Measurements from ENCODE around the gene DPYSL4. TPM values are rescaled to one million over a fixed set of nuclear protein-coding genes. Genes with fewer than 3 reads are reported as not detected.

The DPYSL4 gene
- polyA plus RNA-seq, 3 donors = 0.08 TPM; not detected in 2

GRCh38 chr10:132151951-132152505 is 34.7 kb upstream of the DPYSL4 start:
- no peaks in the 10 kb centered on the region for H3K4me1 ChIP-seq (ENCODE audit: control insufficient read depth in 1 of 2, insufficient read depth in 2 of 2, low read length in 2 of 2)
- no peaks in the 10 kb centered on the region for H4K20me1 ChIP-seq (ENCODE audit: insufficient read depth, low read length)
- no peak for DNase-seq
- Mint-ChIP-seq H3K27ac (no peak overlapping the region), H3K4me3 (no peak overlapping the region), H3K4me1 (no peaks in the 10 kb centered on the region), H3K27me3 (ENCODE audit: low read depth in 3 of 3) (peaks cover 0 to under 1% (median 0%) of the 10 kb centered on the region in 3 donors), H3K9me3 (no peaks in the 10 kb centered on the region), H3K36me3 (no peaks in the 10 kb centered on the region)
- intact Hi-C loops (cut with micrococcal nuclease) = no loop called here
- no peaks in the 10 kb centered on the region for H3K79me2 ChIP-seq (ENCODE audit: insufficient read depth, low read length)
- H3K4me2 ChIP-seq (replicated peaks; ENCODE audit: extremely low read depth, low read length, poor library complexity, severe bottlenecking) = no peak overlapping the region
- H2AFZ ChIP-seq (ENCODE audit: insufficient read depth, low read depth, low read length, poor library complexity, severe bottlenecking) = no peak overlapping the region
- no peaks in the 10 kb centered on the region for H3K36me3 ChIP-seq (replicated peaks in 1 of 2; ENCODE audit: control insufficient read depth in 1 of 2, insufficient read depth in 2 of 2, low read length in 2 of 2)
- no peak overlapping the region for H3K27ac ChIP-seq (ENCODE audit: low read depth in 1 of 2, low read length in 2 of 2)
- H3K9me3 ChIP-seq (replicated peaks in 1 of 2; ENCODE audit: control insufficient read depth in 1 of 2, insufficient read depth in 1 of 2, low read length in 2 of 2) = no peaks in the 10 kb centered on the region
- H3K4me3 ChIP-seq (replicated peaks in 1 of 3; ENCODE audit: low read depth in 2 of 3, low read length in 3 of 3) = no peak overlapping the region
- no peaks in the 10 kb centered on the region for H3K27me3 ChIP-seq (ENCODE audit: control insufficient read depth in 2 of 2, insufficient read depth in 2 of 2, low read length in 2 of 2)
- H3K9ac ChIP-seq (ENCODE audit: insufficient read depth, low read length, poor library complexity, severe bottlenecking) = no peak overlapping the region
- no peak for TF ChIP-seq CTCF (IDR thresholded peaks at IDR 0.05)
- WGBS (ENCODE audit: insufficient coverage) = no CpG with 5 or more reads among the region's 3 CpGs

- no peak for DNase-seq
- no peaks in the 10 kb centered on the region for H3K36me3 ChIP-seq (replicated peaks in 1 of 2; ENCODE audit: control insufficient read depth in 1 of 2, insufficient read depth in 2 of 2, low read length in 2 of 2)
- H3K36me3 Mint-ChIP-seq = no peaks in the 10 kb centered on the region
- no peaks in the 10 kb centered on the region for H3K79me2 ChIP-seq (ENCODE audit: insufficient read depth, low read length)
- no peaks in the 10 kb centered on the region for H3K9me3 ChIP-seq (replicated peaks in 1 of 2; ENCODE audit: control insufficient read depth in 1 of 2, insufficient read depth in 1 of 2, low read length in 2 of 2)
- TF ChIP-seq CTCF (IDR thresholded peaks at IDR 0.05) = no peak
- H3K27ac Mint-ChIP-seq = peak overlapping the region in 1 of 7 donors; percentile 43
- intact Hi-C loops (cut with micrococcal nuclease) = no loop called here
- H3K4me3 ChIP-seq (replicated peaks in 1 of 3; ENCODE audit: low read depth in 2 of 3, low read length in 3 of 3) = no peak overlapping the region
- no peak overlapping the region for H3K4me3 Mint-ChIP-seq
- H3K4me1 Mint-ChIP-seq = no peaks in the 10 kb centered on the region
- no peaks in the 10 kb centered on the region for H3K9me3 Mint-ChIP-seq
- WGBS (ENCODE audit: insufficient coverage) = 88% methylated on average over 12 of the region's 13 CpGs
- H3K9ac ChIP-seq (ENCODE audit: insufficient read depth, low read length, poor library complexity, severe bottlenecking) = no peak overlapping the region
- no peak overlapping the region for H3K27ac ChIP-seq (ENCODE audit: low read depth in 1 of 2, low read length in 2 of 2)
- peaks cover 0 to 3% (median 0%) of the 10 kb centered on the region in 3 donors for H3K27me3 Mint-ChIP-seq (ENCODE audit: low read depth in 3 of 3)
- no peak overlapping the region for H2AFZ ChIP-seq (ENCODE audit: insufficient read depth, low read depth, low read length, poor library complexity, severe bottlenecking)
- H3K4me1 ChIP-seq (ENCODE audit: control insufficient read depth in 1 of 2, insufficient read depth in 2 of 2, low read length in 2 of 2) = no peaks in the 10 kb centered on the region
- H4K20me1 ChIP-seq (ENCODE audit: insufficient read depth, low read length) = no peaks in the 10 kb centered on the region
- H3K4me2 ChIP-seq (replicated peaks; ENCODE audit: extremely low read depth, low read length, poor library complexity, severe bottlenecking) = no peak overlapping the region
- no peaks in the 10 kb centered on the region for H3K27me3 ChIP-seq (ENCODE audit: control insufficient read depth in 2 of 2, insufficient read depth in 2 of 2, low read length in 2 of 2)
Observed at GRCh38 chr10:132152896-132153580, 33.7 kb upstream of the DPYSL4 start.
